ENCODE results near the gene HSPBP1.

DNA sequence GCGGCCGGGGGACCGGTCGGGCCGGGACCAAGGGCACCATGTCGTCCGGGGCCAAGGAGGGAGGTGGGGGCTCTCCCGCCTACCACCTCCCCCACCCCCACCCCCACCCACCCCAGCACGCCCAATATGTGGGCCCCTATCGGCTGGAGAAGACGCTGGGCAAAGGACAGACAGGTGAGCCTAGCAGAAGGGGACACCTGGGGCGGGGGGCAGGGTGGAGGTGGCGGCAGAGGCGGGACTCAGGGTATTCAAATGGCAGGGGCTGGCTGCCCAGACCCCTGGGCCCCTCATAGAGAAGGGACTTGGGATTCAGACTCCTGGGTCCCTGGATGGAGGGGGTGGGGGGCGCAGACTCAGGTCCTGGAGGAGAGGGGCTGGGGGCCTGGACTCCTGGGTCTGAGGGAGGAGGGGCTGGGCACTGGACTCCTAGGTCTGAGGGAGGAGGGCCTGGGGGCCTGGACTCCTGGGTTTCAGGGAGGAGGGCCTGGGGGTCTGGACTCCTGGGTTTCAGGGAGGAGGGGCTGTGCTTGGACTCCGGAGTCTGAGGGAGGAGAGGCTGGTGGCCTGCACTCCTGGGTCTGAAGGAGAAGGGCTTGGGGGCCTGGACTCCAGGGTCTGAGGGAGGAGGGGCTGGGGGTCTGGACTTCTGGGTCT is 4.6 kb upstream of the HSPBP1 start:
- TF ChIP-seq, protein P1, sequence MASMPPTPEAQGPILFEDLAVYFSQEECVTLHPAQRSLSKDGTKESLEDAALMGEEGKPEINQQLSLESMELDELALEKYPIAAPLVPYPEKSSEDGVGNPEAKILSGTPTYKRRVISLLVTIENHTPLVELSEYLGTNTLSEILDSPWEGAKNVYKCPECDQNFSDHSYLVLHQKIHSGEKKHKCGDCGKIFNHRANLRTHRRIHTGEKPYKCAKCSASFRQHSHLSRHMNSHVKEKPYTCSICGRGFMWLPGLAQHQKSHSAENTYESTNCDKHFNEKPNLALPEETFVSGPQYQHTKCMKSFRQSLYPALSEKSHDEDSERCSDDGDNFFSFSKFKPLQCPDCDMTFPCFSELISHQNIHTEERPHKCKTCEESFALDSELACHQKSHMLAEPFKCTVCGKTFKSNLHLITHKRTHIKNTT (CRISPR knock-in tag; IDR thresholded peaks at IDR 0.05): no peak
- TF ChIP-seq EZH2 (conservative IDR thresholded peaks at IDR 0.05; ENCODE audit: low read depth, low read length) (no peak), SIX4 (CRISPR knock-in tag; IDR thresholded peaks at IDR 0.05) (no peak)

Data from HepG2 (cell line).